ENCODE data around the gene NLK.
"Not testable (repeated sequence)": the region's sequence is repeated elsewhere in the genome, so short reads cannot be mapped to it uniquely, and the experiment has no call there.

NLK gene

GRCh38 chr17:28076144-28076543 lies 33.7 kb downstream of the NLK start:
- no peak for DNase-seq

- not testable (repeated sequence) for DNase-seq
These were observed 34.7 kb downstream of the NLK start for GRCh38 chr17:28077140-28077539.

- DNase-seq, result no peak
These were observed 36.1 kb downstream of the NLK start for GRCh38 chr17:28078341-28079229.

GRCh38 chr17:28081467-28081866 lies 39.0 kb downstream of the NLK start:
- no peak for DNase-seq

- DNase-seq, result no peak
These were observed 43.3 kb downstream of the NLK start for GRCh38 chr17:28085766-28086165.

GRCh38 chr17:28086519-28086918 lies 44.0 kb downstream of the NLK start:
- DNase-seq, result no peak

- DNase-seq, result no peak
These were observed 45.3 kb downstream of the NLK start for GRCh38 chr17:28087743-28088142.

- no peak for DNase-seq
These were observed 48.1 kb downstream of the NLK start for GRCh38 chr17:28090551-28090950.

- no peak for DNase-seq
These were observed 49.6 kb downstream of the NLK start for GRCh38 chr17:28092088-28092487.

GRCh38 chr17:28093999-28094716 lies 51.7 kb downstream of the NLK start:
- DNase-seq, result no peak

GRCh38 chr17:28096756-28097155 lies 54.3 kb downstream of the NLK start:
- no peak for DNase-seq

GRCh38 chr17:28097254-28097653 lies 54.8 kb downstream of the NLK start:
- no peak for DNase-seq

- no peak for DNase-seq
These were observed 55.4 kb downstream of the NLK start for GRCh38 chr17:28097901-28098300.

GRCh38 chr17:28098591-28098990 lies 56.1 kb downstream of the NLK start:
- DNase-seq, result not testable (repeated sequence)

GRCh38 chr17:28100251-28100650 lies 57.8 kb downstream of the NLK start:
- DNase-seq, result no peak

- no peak for DNase-seq
These were observed 58.5 kb downstream of the NLK start for GRCh38 chr17:28100936-28101335.

- no peak for DNase-seq
These were observed 59.4 kb downstream of the NLK start for GRCh38 chr17:28101919-28102318.

- peak; percentile 17 to 33 for DNase-seq
These were observed 63.0 kb downstream of the NLK start for GRCh38 chr17:28105501-28105900.

GRCh38 chr17:28110184-28110583 lies 67.7 kb downstream of the NLK start:
- no peak for DNase-seq

- no peak for DNase-seq
These were observed 69.7 kb downstream of the NLK start for GRCh38 chr17:28112181-28112580.

- DNase-seq, result no peak
These were observed 70.1 kb downstream of the NLK start for GRCh38 chr17:28112606-28113005.

- no peak for DNase-seq
These were observed 70.8 kb downstream of the NLK start for GRCh38 chr17:28113269-28113668.

GRCh38 chr17:28115046-28115445 lies 72.6 kb downstream of the NLK start:
- no peak for DNase-seq

GRCh38 chr17:28117304-28117703 lies 74.8 kb downstream of the NLK start:
- DNase-seq, result no peak
